Islet precursor cell (in vitro differentiated cells): ENCODE measurements around the gene ALDH1L1.

ENCODE experiments used
- DNase-seq: peaks from one replicate; pipeline ENCODE4 v3.0.0-alpha.2; 2018

Gene ALDH1L1

GRCh38 chr3:126153695-126154360 is 26.6 kb downstream of the ALDH1L1 start:
- peak; percentile 40 for DNase-seq

- DNase-seq: no peak
Measured at GRCh38 chr3:126152901-126153694, 27.3 kb downstream of the ALDH1L1 start.

GRCh38 chr3:126152458-126152857 is 27.9 kb downstream of the ALDH1L1 start:
- no peak for DNase-seq

- peak; percentile 43 for DNase-seq
Measured at GRCh38 chr3:126151562-126152302, 28.7 kb downstream of the ALDH1L1 start.

DNA sequence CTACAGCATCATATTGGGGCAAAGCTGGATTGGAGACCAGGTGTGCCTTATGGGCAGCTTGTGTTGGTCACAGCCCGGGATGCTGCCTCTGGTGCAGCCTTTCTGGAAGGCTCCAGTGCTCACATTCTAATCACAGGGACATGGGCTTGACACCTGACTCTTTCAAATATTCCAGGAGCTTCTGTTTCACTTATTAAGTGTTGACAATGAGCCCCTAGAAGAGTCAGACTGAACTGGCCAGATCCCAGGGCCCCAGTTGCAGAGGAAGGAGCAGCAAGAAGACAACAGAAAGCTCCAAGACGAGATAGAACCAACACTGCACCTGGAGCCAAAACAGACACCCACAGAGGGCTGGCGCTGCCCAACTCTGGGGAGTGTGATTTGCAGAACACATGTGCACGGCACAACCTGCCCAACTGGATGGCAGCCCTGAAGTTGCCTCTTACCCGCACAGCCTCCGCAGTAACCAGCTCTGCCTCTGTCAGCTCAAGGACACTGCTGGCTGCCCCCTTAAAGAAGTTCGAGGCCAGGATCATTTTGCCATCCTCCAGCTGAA is 30.3 kb downstream of the ALDH1L1 start:
- peak; percentile 26 for DNase-seq

- DNase-seq: peak; percentile 15
Measured at GRCh38 chr3:126149256-126149902, 31.0 kb downstream of the ALDH1L1 start.

DNA sequence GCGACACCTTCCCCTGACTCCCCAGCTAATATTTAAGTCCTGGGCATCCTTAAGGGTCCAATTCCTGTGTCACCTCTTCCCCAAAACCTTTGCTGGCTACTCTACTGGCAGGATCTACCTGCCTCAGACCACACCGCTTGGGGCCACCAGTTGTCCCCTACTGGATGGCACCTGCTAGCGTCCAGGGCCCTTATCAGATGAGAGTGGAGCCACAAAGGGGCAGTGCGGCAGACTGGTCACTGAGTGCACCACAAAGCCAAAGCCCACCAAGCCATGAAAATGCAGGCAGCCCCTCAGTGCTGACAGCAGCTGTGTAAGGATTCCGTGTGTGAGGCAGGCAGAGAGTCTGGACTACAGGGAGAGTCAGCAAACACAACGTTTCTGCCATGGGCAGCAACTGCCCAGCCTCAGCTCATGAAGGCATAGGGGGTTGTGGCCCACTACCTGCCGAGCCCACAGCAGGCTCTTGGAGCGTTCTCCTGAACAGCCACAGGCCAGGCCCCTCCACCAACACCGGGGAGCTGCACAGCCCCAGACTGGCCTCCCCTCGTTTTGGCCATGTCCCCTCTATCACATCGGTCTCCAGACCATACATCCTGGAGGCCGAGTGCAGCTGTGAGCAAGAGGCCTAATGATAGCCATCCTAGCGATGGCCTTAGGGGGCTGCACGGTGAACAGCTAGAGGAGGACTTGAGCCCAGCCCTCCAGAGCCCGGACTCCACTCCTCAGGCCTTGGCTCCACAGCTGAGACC is 32.3 kb downstream of the ALDH1L1 start:
- peak; percentile 38 for DNase-seq

DNA sequence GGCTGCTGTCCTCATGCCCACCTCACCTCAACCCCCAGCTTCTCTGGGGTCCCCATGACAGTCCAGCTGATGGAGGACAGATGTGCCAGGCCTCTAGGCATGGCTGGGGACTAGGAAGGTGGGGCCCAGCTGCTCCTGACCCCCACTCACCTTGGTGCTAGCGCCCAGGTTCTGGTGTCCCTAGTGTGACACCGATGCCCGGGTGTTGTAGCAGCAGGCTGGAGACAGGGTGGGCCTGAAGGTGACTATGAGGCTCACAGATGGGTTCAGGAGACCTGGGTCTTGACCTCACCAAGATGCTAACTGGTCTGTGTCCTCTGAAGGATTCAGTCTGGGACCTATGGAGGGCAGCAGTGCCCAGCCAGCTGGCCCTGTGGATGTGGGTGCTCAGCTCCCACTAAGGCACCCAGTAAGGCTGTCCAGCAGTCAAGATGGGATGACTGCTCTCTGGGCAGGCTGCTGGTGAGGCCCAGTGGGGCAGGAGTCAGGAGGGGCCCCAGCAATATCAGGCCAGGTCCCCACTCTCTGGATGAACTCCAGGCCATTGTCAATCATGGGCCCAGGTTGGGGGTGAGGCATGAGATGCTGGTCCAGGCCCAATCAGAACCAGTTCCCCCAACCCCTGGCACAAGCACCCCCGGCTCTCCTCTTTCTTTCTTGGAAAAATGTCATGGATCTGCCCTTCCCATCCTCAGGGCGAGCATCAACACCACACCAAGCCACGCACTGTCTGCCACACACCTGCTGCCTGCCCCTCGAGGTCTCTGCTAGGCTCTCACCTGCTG is 33.0 kb downstream of the ALDH1L1 start:
- DNase-seq: no peak

- peak; percentile 44 for DNase-seq
Measured at GRCh38 chr3:126146525-126147146, 33.8 kb downstream of the ALDH1L1 start.

DNA sequence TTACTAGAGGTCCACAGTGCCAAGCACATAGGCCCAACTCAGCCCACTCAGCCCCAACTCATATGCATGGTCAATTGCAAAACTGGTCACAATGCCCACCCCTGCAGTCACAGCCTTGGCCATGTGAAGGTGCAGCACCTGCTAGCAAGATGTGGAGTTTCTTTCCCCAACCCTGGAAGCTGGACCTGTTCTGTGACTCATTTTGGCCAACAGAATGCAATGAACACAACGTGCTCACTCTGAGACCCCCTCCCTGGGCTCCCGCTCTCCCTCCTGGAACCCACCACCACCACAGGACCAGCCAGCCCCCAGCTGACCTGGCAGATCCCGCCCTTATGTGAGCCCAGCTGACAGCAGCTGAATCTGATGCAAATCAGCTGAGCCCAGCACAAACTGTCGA is 34.4 kb downstream of the ALDH1L1 start:
- DNase-seq: peak; percentile 37

GRCh38 chr3:126142652-126143051 is 37.7 kb downstream of the ALDH1L1 start:
- DNase-seq: peak; percentile 10

DNA sequence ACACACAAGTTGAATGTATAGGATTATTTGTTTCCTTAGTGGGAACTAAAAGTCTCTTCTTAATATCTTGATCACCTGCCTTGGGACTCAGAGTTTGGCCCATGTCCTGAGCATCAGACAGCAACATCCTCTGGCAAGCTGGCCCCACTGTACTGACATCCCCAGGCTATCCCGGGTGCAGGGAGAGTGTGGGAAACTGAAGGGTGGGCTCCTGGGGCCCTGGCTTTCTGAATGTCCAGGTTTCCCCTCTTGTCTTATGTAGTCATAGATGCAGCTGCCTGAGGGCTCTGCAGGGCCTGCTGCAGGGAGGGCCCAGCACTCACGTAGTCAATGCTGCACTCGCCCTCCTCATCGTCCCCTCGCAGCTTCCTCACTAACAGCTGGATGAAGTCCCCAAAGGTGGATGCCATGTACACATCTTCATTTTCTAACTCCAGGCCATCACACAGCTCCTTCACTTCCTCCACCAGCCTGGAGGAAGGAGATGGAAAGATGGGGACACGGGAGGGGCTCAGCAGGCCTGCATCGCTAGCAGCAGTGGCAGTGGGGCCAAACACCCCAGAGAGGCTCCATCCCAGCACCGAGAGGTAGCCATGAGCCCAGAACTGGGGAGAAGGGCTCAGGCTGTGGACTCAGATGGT is 42.8 kb downstream of the ALDH1L1 start:
- DNase-seq: peak; percentile 32

DNA sequence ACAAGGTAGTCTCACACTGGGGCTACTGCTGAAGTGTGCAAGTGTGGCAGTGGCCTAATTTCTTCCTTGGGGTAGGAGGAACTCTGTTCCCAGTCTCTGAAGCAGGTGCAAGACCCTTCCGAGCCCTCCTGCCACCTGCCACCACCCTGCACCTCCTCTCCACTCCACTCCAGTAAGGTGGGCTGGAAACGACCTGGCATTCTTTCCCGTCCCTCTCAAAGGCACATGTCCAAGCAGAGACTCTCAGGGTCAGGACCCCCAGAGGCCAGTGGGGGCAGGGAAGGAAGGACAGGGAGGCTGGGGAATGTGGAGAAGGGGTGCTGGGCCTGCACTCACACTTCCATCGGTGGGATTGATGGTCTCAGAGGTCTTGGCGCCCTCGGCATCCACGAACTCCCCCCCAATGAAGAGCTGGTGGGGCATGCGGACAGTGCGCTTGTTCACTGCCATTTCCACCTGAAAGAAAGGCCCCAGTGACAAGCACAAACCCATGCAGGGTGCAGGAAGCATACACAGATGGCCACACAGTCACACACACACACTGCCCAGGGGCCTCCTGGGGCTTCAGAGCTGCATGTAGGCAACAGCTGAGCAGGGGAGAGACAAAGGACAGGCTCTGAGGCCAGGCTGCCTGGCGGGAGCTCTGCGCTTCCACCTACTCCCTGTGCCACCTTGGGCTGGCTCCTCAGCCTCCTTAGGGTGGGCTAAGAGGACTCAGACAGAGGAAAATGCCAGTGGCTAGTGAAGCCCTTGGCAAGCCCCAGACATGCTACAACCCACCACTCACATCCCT is 43.8 kb downstream of the ALDH1L1 start:
- peak; percentile 45 for DNase-seq

GRCh38 chr3:126135406-126136076 is 44.8 kb downstream of the ALDH1L1 start:
- DNase-seq: peak; percentile 43

GRCh38 chr3:126135071-126135405 is 45.3 kb downstream of the ALDH1L1 start:
- peak; percentile 35 for DNase-seq

DNA sequence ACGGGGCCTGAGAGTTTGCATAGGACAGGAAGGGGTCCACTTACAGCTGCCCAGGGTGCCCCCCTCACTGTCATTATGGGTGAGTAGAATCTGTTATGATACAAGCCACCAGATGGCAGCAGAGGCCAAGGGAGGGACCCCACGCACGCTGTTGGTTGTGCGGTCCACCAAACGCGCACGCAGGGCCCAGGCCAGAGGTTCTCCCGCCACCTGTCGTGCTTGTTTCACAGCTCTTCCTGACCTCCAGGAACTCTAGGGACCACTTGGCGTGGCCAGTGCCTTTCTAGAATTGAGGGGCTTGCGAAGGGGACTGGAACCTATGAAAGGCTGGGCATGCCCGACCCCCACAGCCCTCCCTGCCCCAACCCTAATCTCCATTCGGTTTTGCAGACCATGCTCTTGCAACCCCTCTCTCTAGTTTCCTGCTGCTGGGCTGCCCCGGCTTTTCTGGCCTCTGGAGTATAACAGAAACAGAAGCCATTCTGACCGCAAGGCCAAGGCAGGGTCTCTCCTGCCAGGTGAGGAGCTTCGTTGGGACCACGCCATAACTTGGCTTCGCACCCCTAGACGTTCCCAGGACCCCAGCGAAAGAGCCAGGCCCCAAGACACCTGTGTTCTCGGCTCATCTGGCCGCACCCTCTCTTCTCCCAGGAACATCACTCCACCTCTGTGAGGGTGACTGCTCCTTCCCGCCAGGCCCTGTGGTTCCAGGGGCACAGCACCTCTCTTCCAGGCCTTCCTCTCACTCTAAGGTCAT is 46.0 kb downstream of the ALDH1L1 start:
- DNase-seq: peak; percentile 78

GRCh38 chr3:126133606-126134005 is 46.8 kb downstream of the ALDH1L1 start:
- DNase-seq: no peak
